AG04450 (cell line): ENCODE results near the gene CTDSP2. TPM values are rescaled to one million over a fixed set of nuclear protein-coding genes. Genes with fewer than 3 reads are reported as not detected.
"Not testable (repeated sequence)": the region's sequence is repeated elsewhere in the genome, so short reads cannot be mapped to it uniquely, and the experiment has no call there.

Source experiments
- CTCF ChIA-PET: fragments of 300-600, 350-600 bp; formaldehyde crosslinking; extraction: SDS; loops from one replicate; lab custom pipeline; 2022; ENCODE audit warnings: antibody characterized with exemption, inconsistent platforms; lab: Charles Lee
- POLR2A ChIA-PET: fragments of 350-600 bp; formaldehyde crosslinking; extraction: SDS; loops from one replicate; lab custom pipeline; 2021; ENCODE audit warnings: antibody characterized with exemption, inconsistent platforms; lab: Yijun Ruan, JAX
- DNase-seq: peaks from one replicate; pipeline ENCODE4 v3.0.0-alpha.2; 2011; ENCODE audit warnings: low read depth, low spot score
- H3K27ac ChIP-seq: one replicate; pipeline ENCODE4 v1.5.1; 2012; ENCODE audit warnings: low read depth, low read length, control low read depth
- H3K27me3 ChIP-seq: one replicate; pipeline ENCODE4 v1.6.0; 2012; ENCODE audit warnings: low read length; ENCODE audit not compliant: control insufficient read depth, insufficient read depth
- H3K4me3 ChIP-seq: 2 replicates; pipeline ENCODE4 v1.5.1; 2011; ENCODE audit warnings: mild to moderate bottlenecking, low read depth, low read length, control low read depth
- H3K9me3 ChIP-seq: 2 replicates; pipeline ENCODE4 v1.5.1; 2012; ENCODE audit warnings: low read length; ENCODE audit not compliant: control insufficient read depth, insufficient read depth
- polyA plus RNA-seq: library from polyadenylated mRNA; depleted of rRNA; stranded (reverse); fragments of >200 nt; gene quantifications from 2 replicates; pipeline ENCODE4 v1.2.3, GENCODE V29; 2011
- TF ChIP-seq, protein P1 (sequence below): IDR thresholded peaks from 2 replicates; pipeline ENCODE4 v1.5.1; 2011; ENCODE audit warnings: low read depth, low read length, control low read depth, inconsistent platforms

Gene CTDSP2
- polyA plus RNA-seq, 1 experiment = 292 TPM

DNA sequence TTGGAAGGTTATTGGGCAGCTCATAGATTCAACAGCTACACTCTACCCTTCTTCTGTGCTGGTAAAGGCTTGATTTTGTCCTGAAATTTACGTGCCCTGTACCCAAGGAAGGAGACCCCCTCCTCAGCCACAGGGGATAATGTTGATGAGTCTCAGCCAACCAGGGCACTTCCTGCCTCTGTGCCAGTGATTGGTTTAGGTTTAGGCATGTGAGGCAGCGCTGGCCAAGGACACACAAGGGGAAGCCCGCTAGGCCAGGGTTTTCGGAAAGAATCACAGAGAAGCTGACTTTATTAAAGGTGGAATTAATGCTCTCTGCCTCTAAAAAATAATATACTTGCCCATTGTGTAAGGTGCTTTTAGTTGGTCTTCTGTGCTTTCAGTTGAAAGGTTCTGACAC is 15.4 kb upstream of the CTDSP2 start:
- DNase-seq = no peak
- Histone ChIP-seq H3K4me3 (no peak overlapping the region), H3K9me3 (no peaks in the 10 kb centered on the region), H3K27ac (no peak overlapping the region), H3K27me3 (no peaks in the 10 kb centered on the region)
- ChIA-PET CTCF (interaction anchor here (1.4 kb wide), 1 partner anchor 105 kb away, joined by 4 read pairs; no protein-coding TSS in a partner anchor), POLR2A (interaction anchor here (1.5 kb wide), 1 partner anchor 15 kb away, joined by 3 read pairs; the partner anchor contains the start of gene CTDSP2)
- TF ChIP-seq, protein P1, sequence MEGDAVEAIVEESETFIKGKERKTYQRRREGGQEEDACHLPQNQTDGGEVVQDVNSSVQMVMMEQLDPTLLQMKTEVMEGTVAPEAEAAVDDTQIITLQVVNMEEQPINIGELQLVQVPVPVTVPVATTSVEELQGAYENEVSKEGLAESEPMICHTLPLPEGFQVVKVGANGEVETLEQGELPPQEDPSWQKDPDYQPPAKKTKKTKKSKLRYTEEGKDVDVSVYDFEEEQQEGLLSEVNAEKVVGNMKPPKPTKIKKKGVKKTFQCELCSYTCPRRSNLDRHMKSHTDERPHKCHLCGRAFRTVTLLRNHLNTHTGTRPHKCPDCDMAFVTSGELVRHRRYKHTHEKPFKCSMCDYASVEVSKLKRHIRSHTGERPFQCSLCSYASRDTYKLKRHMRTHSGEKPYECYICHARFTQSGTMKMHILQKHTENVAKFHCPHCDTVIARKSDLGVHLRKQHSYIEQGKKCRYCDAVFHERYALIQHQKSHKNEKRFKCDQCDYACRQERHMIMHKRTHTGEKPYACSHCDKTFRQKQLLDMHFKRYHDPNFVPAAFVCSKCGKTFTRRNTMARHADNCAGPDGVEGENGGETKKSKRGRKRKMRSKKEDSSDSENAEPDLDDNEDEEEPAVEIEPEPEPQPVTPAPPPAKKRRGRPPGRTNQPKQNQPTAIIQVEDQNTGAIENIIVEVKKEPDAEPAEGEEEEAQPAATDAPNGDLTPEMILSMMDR = no peak

DNA sequence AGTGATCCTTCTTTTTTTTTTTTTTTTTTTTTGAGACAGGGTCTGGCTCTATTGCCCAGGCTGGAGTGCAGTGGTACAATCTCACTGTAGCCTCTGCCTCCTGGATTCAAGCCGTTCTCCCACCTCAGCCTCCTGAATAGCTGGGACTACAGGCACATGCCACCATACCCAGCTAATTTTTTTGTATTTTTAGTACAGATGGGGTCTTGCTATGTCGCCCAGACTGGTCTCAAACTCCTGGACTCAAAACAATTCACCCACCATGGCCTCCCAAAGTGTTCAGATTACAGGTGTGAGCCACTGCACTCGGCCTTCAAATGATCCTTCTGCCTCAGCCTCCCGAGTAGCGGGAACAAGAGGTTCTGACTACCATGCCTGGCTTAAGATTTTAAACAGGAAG is 14.4 kb upstream of the CTDSP2 start:
- CTCF ChIA-PET, DNase-seq, H3K4me3 ChIP-seq, H3K27ac ChIP-seq, H3K27me3 ChIP-seq, H3K9me3 ChIP-seq: not testable (repeated sequence)
- POLR2A ChIA-PET = interaction anchor here (1.0 kb wide), 1 partner anchor 14 kb away, joined by 9 read pairs; the partner anchor contains the start of gene CTDSP2

DNA sequence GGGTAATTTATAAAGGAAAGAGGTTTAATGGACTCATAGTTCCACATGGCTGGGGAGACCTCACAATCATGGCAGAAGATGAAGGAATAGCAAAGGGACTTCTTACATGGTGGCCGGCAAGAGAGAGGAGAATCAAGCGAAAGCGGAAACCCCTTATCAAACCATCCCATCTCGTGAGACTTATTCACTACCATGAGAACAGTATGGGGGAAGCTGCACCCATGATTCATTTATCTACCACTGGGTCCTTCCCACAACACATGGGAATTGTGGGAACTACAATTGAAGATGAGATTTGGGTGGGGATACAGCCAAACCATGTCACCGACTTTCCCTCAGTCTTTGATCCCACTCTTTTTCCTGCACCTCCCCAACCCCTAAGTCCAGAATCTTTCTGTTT is 12.6 kb upstream of the CTDSP2 start:
- POLR2A ChIA-PET = no interaction called here
- CTCF ChIA-PET = no interaction called here
- no peak for DNase-seq
- TF ChIP-seq, protein P1 = no peak
- Histone ChIP-seq H3K4me3 (no peak overlapping the region), H3K27ac (no peak overlapping the region), H3K9me3 (0 out of 2 replicates have a peak, but pooled peaks cover 3% of the 10 kb centered on the region), H3K27me3 (no peaks in the 10 kb centered on the region)

DNA sequence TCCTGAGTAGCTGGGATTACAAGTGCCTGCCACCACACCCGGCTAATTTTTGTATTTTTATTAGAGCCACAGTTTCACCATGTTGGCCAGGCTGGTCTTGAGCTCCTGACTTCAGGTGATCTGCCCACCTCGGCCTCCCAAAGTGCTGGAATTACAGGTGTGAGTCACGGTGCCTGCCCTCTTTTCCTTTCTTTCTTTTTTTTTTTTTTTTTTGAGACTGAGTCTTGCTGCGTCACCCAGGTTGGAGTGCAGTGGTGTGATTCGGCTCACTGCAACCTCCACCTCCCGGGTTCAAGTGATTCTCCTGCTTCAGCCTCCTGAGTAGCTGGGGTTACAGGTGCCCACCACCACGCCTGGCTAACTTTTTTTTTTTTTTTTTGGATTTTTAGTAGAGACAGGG is 11.6 kb upstream of the CTDSP2 start:
- H3K27me3 ChIP-seq, CTCF ChIA-PET, H3K9me3 ChIP-seq, DNase-seq, H3K27ac ChIP-seq, H3K4me3 ChIP-seq: not testable (repeated sequence)
- POLR2A ChIA-PET = interaction anchor here (0.7 kb wide), 1 partner anchor 119 kb away, joined by 7 read pairs; no protein-coding TSS in a partner anchor

DNA sequence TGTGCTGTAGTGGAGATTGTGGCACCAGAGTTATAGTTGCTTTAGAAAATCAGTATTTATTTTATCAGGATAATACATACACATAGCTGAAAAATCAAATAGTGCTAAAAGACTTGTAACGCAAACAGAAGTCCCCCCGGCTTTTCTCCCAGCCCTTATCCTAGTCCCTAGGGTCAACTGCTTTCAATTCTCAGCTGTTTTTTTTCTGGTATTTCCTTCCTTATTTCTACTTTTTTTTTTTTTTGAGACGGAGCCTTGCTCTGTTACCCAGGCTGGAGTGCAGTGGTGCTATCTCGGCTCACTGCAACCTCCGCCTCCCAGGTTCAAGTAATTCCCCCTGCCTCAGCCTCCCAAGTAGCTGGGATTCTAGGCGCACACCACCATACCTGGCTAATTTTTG is 8.4 kb upstream of the CTDSP2 start:
- no peak overlapping the region for H3K4me3 ChIP-seq
- no peak for DNase-seq
- peaks cover 3% of the 10 kb centered on the region; the same call in 1 of the 2 replicates for H3K9me3 ChIP-seq
- TF ChIP-seq, protein P1 = no peak
- ChIA-PET CTCF (no interaction called here), POLR2A (interaction anchor here (0.7 to 1.4 kb wide), 2 partner anchors 31 to 39 kb away, joined by 3 to 4 read pairs; no protein-coding TSS in a partner anchor)
- no peak overlapping the region for H3K27ac ChIP-seq
- no peaks in the 10 kb centered on the region for H3K27me3 ChIP-seq

DNA sequence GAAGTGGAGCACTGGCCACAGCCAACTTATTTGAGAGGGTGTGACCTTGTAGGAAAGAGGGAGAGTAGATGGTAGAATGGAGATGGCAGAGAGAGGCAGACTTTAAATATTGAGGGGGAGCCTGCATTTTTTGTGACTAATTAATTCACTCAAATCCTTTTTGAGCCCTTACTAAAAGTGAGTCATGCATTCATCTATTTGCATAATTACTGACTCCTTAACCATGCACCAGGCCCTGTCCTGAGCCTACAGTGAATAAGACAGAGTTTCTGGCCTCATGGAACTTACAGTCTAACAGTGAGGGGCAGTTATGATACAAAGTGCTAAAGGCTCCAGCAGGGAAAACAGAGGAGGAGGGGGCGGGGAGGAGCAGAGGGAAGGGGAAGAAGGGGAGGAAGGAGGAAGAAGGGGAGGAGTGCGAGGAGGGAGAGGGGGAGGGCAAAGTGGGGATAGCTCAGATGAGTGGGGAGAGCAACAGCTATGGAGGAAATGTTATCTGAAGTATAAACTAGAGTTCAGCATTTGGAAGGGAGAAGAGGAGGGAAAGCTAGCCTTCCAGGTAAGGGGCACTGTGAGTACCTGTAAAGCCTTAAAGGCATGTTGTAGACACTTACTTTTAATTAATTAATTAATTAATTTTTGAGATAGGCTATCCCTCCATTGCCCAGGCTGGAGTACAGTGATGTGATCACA is 7.5 kb upstream of the CTDSP2 start:
- ChIA-PET CTCF (no interaction called here), POLR2A (interaction anchor here (1.4 to 1.7 kb wide), 2 partner anchors 12 to 40 kb away, joined by 3 to 6 read pairs; no protein-coding TSS in a partner anchor)
- Histone ChIP-seq H3K9me3 (peaks cover 3% of the 10 kb centered on the region; the same call in 1 of the 2 replicates), H3K27me3 (no peaks in the 10 kb centered on the region), H3K4me3 (no peak overlapping the region), H3K27ac (no peak overlapping the region)
- no peak for DNase-seq
- TF ChIP-seq, protein P1 = no peak
